ENCODE results near the gene TYMS.

Gene TYMS

GRCh38 chr18:657311-658000 lies at the start of gene TYMS:
Gene TYMS, plus strand, starts transcription at chr18:657653. Its CDS starts 90 bp downstream, at chr18:657743.
- in situ Hi-C loops (cut with MboI; ENCODE audit: low pct_unique_long_range_greater_than_20kb, low sequenced_read_pairs, unreplicated experiment) = no loop called here
- no peak for TF ChIP-seq CTCF (IDR thresholded peaks at IDR 0.05; ENCODE audit: extremely low read depth, insufficient read depth, missing control alignments)
- DNase-seq (ENCODE audit: low spot score) = peak; percentile 84

- TF ChIP-seq CTCF (IDR thresholded peaks at IDR 0.05; ENCODE audit: extremely low read depth, insufficient read depth, missing control alignments) = no peak
- no peak for DNase-seq (ENCODE audit: low spot score)
- in situ Hi-C loops (cut with MboI; ENCODE audit: low pct_unique_long_range_greater_than_20kb, low sequenced_read_pairs, unreplicated experiment) = no loop called here
Measured at GRCh38 chr18:607930-608329, 49.5 kb upstream of the TYMS start.

- no peak for TF ChIP-seq CTCF (IDR thresholded peaks at IDR 0.05; ENCODE audit: extremely low read depth, insufficient read depth, missing control alignments)
- no peak for DNase-seq (ENCODE audit: low spot score)
- in situ Hi-C loops (cut with MboI; ENCODE audit: low pct_unique_long_range_greater_than_20kb, low sequenced_read_pairs, unreplicated experiment) = no loop called here
Measured at GRCh38 chr18:610214-610928, 47.1 kb upstream of the TYMS start.

GRCh38 chr18:612156-612555 lies 45.3 kb upstream of the TYMS start:
- no peak for DNase-seq (ENCODE audit: low spot score)
- in situ Hi-C loops (cut with MboI; ENCODE audit: low pct_unique_long_range_greater_than_20kb, low sequenced_read_pairs, unreplicated experiment) = no loop called here
- no peak for TF ChIP-seq CTCF (IDR thresholded peaks at IDR 0.05; ENCODE audit: extremely low read depth, insufficient read depth, missing control alignments)

- in situ Hi-C loops (cut with MboI; ENCODE audit: low pct_unique_long_range_greater_than_20kb, low sequenced_read_pairs, unreplicated experiment) = no loop called here
- DNase-seq (ENCODE audit: low spot score) = no peak
- no peak for TF ChIP-seq CTCF (IDR thresholded peaks at IDR 0.05; ENCODE audit: extremely low read depth, insufficient read depth, missing control alignments)
Measured at GRCh38 chr18:614193-614592, 43.3 kb upstream of the TYMS start.

GRCh38 chr18:615092-615521 lies 42.3 kb upstream of the TYMS start:
- no peak for DNase-seq (ENCODE audit: low spot score)
- no peak for TF ChIP-seq CTCF (IDR thresholded peaks at IDR 0.05; ENCODE audit: extremely low read depth, insufficient read depth, missing control alignments)
- in situ Hi-C loops (cut with MboI; ENCODE audit: low pct_unique_long_range_greater_than_20kb, low sequenced_read_pairs, unreplicated experiment) = no loop called here
